Calu3 (cell line): Measurements from ENCODE around the gene ACTR6. TPM values are rescaled to one million over a fixed set of nuclear protein-coding genes. Genes with fewer than 3 reads are reported as not detected.
A peak's percentile ranks its signal among the peaks of the same experiment; 100 is the strongest.

Experiments used
- Bru-seq: library from RNA; stranded (reverse); fragments of 400-500 nt; gene quantifications from one replicate; lab custom pipeline; 2021; lab: Mats Ljungman, UMichigan
- BruChase-seq, 2 experiments: library from RNA; stranded (reverse); fragments of 400-500 nt; gene quantifications; one replicate each; lab custom pipeline; 2021; lab: Mats Ljungman, UMichigan
- BruUV-seq: library from RNA; stranded (reverse); fragments of 400-500 nt; replicated peaks from 2 replicates; lab custom pipeline; 2021; lab: Mats Ljungman, UMichigan
- CTCF ChIA-PET: fragments of 300-600 bp; sonication (Branson Sonifier 250); formaldehyde crosslinking; loops from one replicate; lab custom pipeline; 2022; ENCODE audit warnings: antibody characterized with exemption; lab: Charles Lee
- DNase-seq: peaks from one replicate; pipeline ENCODE4 v3.0.0; 2022
- H3K27ac Mint-ChIP-seq: one replicate; pipeline ENCODE4 v1.8.0; 2022; ENCODE audit warnings: mixed read lengths; ENCODE audit not compliant: unreplicated experiment
- H3K27me3 Mint-ChIP-seq: one replicate; pipeline ENCODE4 v1.8.0; 2022; ENCODE audit warnings: mixed read lengths; ENCODE audit not compliant: unreplicated experiment
- H3K36me3 Mint-ChIP-seq: one replicate; pipeline ENCODE4 v1.8.0; 2022; ENCODE audit warnings: mild to moderate bottlenecking, moderate library complexity, mixed read lengths; ENCODE audit not compliant: insufficient read depth, unreplicated experiment
- H3K4me1 Mint-ChIP-seq: one replicate; pipeline ENCODE4 v1.8.0; 2022; ENCODE audit warnings: mild to moderate bottlenecking, low read depth, mixed read lengths; ENCODE audit not compliant: unreplicated experiment
- H3K4me3 Mint-ChIP-seq: one replicate; pipeline ENCODE4 v1.8.0; 2022; ENCODE audit warnings: mild to moderate bottlenecking, low read depth, moderate library complexity, mixed read lengths; ENCODE audit not compliant: unreplicated experiment
- H3K9me3 Mint-ChIP-seq: one replicate; pipeline ENCODE4 v1.8.0; 2022; ENCODE audit warnings: low read depth, mixed read lengths; ENCODE audit not compliant: unreplicated experiment
- intact Hi-C: fragments of 100-400 bp; cut with micrococcal nuclease; formaldehyde crosslinking; loops from one replicate; pipeline ENCODE4 v1.10.0; 2022; ENCODE audit not compliant: unreplicated experiment
- long read RNA-seq: library from polyadenylated mRNA; stranded (forward); transcript quantifications from one replicate; pipeline ENCODE4 v2.0.0, GENCODE V29; 2022
- total RNA-seq: library from RNA; stranded (reverse); gene quantifications from 2 replicates; pipeline ENCODE4 v1.2.3, GENCODE V29; 2022
- TF ChIP-seq, protein P1 (sequence below): fragments of 200-600 bp; IDR thresholded peaks from one replicate; pipeline ENCODE4 v1.8.0; 2022; ENCODE audit warnings: antibody characterized with exemption; ENCODE audit not compliant: unreplicated experiment

Gene ACTR6
- total RNA-seq (35.2 and 35.4 TPM in 2 replicates), Bru-seq, nascent RNA (percentile 78 among the genes with signal in this experiment), BruChase-seq, experiment 1, labeled RNA remaining after a 6-hour chase (percentile 78 among the genes with signal in this experiment), BruChase-seq, experiment 2, labeled RNA remaining after a 2-hour chase (percentile 74 among the genes with signal in this experiment)
- long read RNA-seq, transcript ACTR6-201 (11 exons, 2,464 nt) = major isoform, 41 of 50 reads
- long read RNA-seq, partial matches to known transcripts = 1 of 50 reads
- long read RNA-seq, other reads (novel, unspliced or antisense) = 6 of 50 reads

DNA sequence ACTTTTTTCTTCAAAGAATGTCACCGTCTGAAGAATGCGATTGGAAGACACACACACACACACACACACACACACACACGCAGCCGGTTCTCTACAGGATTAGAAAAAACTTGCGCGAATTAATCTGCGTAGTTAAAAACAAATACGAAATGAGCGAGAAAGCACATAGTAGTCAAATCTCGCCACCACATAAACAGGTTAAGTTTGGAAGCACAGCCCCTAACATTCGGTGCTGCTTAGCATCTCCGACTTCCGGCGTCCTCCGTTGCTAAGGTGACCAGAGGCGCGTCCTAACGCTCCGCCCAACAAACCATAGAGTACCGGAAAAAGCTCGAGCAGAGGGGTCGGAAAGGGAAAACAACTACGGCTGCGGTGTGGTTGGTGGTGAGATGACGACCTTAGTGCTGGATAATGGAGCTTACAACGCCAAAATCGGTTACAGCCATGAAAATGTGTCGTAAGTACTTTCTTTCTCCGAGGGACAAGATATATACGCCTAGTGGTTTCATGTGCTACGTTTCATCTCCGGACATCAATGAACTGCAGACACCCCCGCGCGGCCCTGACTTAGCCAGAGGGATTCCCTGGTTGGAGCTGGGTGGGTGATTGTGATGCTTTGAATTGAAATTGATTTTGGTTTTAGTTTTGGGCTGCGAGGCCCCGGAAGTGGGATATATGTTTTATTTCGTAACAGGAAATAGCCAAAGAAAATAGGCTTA is at the start of gene ACTR6:
TSS of gene ACTR6 (plus strand) at position 353 of the 719 bp plus-strand sequence. CDS start at position 390, 37 bp downstream.
- H3K9me3 Mint-ChIP-seq = no peaks in the 10 kb centered on the region
- TF ChIP-seq, protein P1, sequence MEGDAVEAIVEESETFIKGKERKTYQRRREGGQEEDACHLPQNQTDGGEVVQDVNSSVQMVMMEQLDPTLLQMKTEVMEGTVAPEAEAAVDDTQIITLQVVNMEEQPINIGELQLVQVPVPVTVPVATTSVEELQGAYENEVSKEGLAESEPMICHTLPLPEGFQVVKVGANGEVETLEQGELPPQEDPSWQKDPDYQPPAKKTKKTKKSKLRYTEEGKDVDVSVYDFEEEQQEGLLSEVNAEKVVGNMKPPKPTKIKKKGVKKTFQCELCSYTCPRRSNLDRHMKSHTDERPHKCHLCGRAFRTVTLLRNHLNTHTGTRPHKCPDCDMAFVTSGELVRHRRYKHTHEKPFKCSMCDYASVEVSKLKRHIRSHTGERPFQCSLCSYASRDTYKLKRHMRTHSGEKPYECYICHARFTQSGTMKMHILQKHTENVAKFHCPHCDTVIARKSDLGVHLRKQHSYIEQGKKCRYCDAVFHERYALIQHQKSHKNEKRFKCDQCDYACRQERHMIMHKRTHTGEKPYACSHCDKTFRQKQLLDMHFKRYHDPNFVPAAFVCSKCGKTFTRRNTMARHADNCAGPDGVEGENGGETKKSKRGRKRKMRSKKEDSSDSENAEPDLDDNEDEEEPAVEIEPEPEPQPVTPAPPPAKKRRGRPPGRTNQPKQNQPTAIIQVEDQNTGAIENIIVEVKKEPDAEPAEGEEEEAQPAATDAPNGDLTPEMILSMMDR = no peak
- peaks cover 34% of the 10 kb centered on the region for H3K36me3 Mint-ChIP-seq
- peak within 1 kb of the TSS; percentile 80 for H3K4me3 Mint-ChIP-seq
- CTCF ChIA-PET = interaction anchor here (0.6 to 1.5 kb wide), 10 partner anchors 10 to 1109 kb away, joined by 3 to 6 read pairs (median 4); partner anchors contain the start of genes DEPDC4 and SCYL2
- H3K27ac Mint-ChIP-seq = peak within 1 kb of the TSS; percentile 96
- H3K4me1 Mint-ChIP-seq = no peaks in the 10 kb centered on the region
- BruUV-seq = TSS peak; percentile 92
- intact Hi-C loops = loop anchor here (1.0 to 10.0 kb wide), 2 partner anchors 62 to 386 kb away; no protein-coding TSS in a partner anchor
- DNase-seq = peak; percentile 95
- no peaks in the 10 kb centered on the region for H3K27me3 Mint-ChIP-seq

DNA sequence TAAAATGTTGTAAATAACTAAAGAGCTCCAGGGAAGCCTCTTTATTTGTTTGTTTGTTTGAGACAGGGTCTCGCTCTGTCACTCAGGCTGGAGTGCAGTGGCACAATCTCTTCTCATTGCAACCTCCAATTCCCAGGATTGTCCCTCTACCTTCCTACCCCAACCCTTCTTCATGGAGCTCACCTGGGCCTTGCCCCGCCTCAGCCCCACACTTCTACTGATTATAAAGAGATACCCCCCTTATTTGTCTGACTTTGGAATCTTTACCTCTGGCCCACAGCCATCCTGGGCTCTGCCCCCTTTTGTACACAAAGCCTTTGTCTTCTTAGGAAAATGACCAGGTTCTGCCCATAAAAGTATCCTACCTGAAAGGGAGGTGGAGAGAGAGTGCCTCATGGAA is 48.8 kb upstream of the ACTR6 start:
- no peaks in the 10 kb centered on the region for H3K27me3 Mint-ChIP-seq
- no peak overlapping the region for H3K27ac Mint-ChIP-seq
- TF ChIP-seq, protein P1 = no peak
- H3K9me3 Mint-ChIP-seq = no peaks in the 10 kb centered on the region
- DNase-seq = no peak
- peaks cover 5% of the 10 kb centered on the region for H3K36me3 Mint-ChIP-seq
- BruUV-seq = no TSS peak
- CTCF ChIA-PET = interaction anchor here (0.7 kb wide), 1 partner anchor 211 kb away, joined by 5 read pairs; no protein-coding TSS in a partner anchor
- H3K4me3 Mint-ChIP-seq = no peak overlapping the region
- intact Hi-C loops = no loop called here
- no peaks in the 10 kb centered on the region for H3K4me1 Mint-ChIP-seq

DNA sequence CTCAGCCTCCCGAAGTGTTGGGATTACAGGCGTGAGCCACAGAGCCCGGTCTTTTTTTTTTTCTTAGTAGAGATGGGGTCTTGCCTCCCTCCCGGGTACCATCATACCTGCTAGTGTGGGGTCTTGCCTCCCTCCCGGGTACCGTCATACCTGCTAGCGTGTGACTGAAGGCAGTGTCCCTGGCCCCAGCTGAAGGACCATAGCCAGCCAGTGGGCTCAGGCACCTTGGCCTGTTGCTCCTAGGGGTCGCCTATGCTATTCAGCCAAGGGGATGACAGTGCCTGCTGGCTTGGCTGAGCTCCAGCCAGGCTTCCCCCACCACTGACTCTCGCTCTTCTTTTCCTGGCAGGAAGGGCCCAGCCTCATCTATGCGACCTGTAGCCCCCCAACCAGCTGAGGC is 47.5 kb upstream of the ACTR6 start:
- no peak for DNase-seq
- TF ChIP-seq, protein P1 = no peak
- Mint-ChIP-seq H3K27me3 (no peaks in the 10 kb centered on the region), H3K4me1 (no peaks in the 10 kb centered on the region), H3K27ac (no peak overlapping the region), H3K9me3 (no peaks in the 10 kb centered on the region), H3K4me3 (no peak overlapping the region), H3K36me3 (peaks cover 5% of the 10 kb centered on the region)
- CTCF ChIA-PET = no interaction called here
- no TSS peak for BruUV-seq
- intact Hi-C loops = no loop called here

DNA sequence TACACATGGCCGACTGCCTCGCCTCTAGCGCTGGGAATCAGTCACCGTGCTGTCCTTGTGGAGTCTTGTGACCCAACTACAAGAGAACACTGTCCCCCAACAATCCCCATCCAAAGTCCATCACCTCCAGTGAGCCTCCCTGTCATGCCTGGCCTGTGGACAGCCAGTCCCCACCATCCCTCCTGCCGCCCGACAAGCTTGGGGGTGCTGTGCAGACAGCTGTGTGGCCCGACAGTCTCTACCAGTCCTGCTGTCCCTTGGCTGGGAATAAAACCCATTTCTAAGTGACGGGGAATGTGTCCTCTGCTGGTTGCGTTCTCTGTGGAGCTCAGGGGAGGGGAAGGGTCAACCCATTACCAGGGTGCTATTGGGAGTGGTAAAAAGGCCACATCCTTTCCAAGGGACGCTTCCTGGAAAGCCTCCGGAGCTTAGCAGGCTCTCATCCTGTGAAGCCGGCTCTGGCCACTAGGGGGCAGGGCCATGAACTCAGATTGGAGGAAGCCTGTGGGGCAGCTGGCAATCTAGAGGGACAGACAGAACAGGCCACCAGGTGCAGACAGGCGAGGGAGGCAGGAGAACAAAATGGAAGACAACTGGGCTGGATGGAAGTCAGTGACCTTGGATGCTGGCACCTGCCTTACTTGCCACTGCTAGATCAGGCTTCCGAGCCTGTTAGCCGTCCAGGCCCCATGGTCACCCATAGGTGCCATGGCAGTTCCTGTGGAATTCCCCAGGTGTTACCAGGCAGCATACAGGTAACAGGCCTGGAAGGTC is 46.0 kb upstream of the ACTR6 start:
- CTCF ChIA-PET = interaction anchor here (0.6 to 1.5 kb wide), 4 partner anchors 9 to 113 kb away, joined by 3 to 7 read pairs (median 4); partner anchors contain the start of gene ACTR6
- H3K4me3 Mint-ChIP-seq = no peak overlapping the region
- TF ChIP-seq, protein P1 = peak; percentile 85
- no peaks in the 10 kb centered on the region for H3K27me3 Mint-ChIP-seq
- no peak overlapping the region for H3K27ac Mint-ChIP-seq
- H3K36me3 Mint-ChIP-seq = peaks cover 5% of the 10 kb centered on the region
- no peaks in the 10 kb centered on the region for H3K4me1 Mint-ChIP-seq
- intact Hi-C loops = no loop called here
- BruUV-seq = no TSS peak
- DNase-seq = peak; percentile 82
- no peaks in the 10 kb centered on the region for H3K9me3 Mint-ChIP-seq
